PFSK-1 (cell line): Measurements from ENCODE around the gene MRPL38.

Experiments
- FOXP2 ChIP-seq: optimal IDR thresholded peaks from 2 replicates; pipeline ENCODE3; 2011; ENCODE audit warnings: borderline replicate concordance, control low read depth, inconsistent platforms; ENCODE audit not compliant: insufficient read depth; ENCODE audit errors: extremely low read length, extremely low read depth
- POLR2AphosphoS5 ChIP-seq: IDR thresholded peaks from 2 replicates; pipeline ENCODE4 v1.6.1; 2012; ENCODE audit warnings: low read depth, mild to moderate bottlenecking, control low read depth, low read length, moderate library complexity
- REST ChIP-seq, 2 experiments: IDR thresholded peaks; 2 replicates each; pipeline versions ENCODE4 v1.6.1 to v1.8.0; 2011 to 2012; ENCODE audit warnings: low read depth in 2 of 2, low read length in 2 of 2, control low read depth in 1 of 2, inconsistent platforms in 1 of 2, mild to moderate bottlenecking in 1 of 2, moderate library complexity in 1 of 2; ENCODE audit not compliant: insufficient read depth in 1 of 2
- SIN3A ChIP-seq: IDR thresholded peaks from 2 replicates; pipeline ENCODE4 v1.6.1; 2012; ENCODE audit warnings: mild to moderate bottlenecking, low read length, moderate library complexity, borderline replicate concordance; ENCODE audit not compliant: insufficient read depth
- TAF1 ChIP-seq: IDR thresholded peaks from 2 replicates; pipeline ENCODE4 v1.6.1; 2012; ENCODE audit warnings: low read length, control low read depth, borderline replicate concordance; ENCODE audit not compliant: insufficient read depth

- TF ChIP-seq SIN3A (no peak), REST (IDR thresholded peaks at IDR 0.05; ENCODE audit: insufficient read depth in 1 of 2, low read depth in 2 of 2, low read length in 2 of 2) (no peak), POLR2AphosphoS5 (no peak), TAF1 (no peak), FOXP2 (no peak)
Observed at GRCh38 chr17:75877752-75878173, 26.9 kb downstream of the MRPL38 start.
